Measurements from ENCODE around the gene KCNK1.

Gene KCNK1

DNA sequence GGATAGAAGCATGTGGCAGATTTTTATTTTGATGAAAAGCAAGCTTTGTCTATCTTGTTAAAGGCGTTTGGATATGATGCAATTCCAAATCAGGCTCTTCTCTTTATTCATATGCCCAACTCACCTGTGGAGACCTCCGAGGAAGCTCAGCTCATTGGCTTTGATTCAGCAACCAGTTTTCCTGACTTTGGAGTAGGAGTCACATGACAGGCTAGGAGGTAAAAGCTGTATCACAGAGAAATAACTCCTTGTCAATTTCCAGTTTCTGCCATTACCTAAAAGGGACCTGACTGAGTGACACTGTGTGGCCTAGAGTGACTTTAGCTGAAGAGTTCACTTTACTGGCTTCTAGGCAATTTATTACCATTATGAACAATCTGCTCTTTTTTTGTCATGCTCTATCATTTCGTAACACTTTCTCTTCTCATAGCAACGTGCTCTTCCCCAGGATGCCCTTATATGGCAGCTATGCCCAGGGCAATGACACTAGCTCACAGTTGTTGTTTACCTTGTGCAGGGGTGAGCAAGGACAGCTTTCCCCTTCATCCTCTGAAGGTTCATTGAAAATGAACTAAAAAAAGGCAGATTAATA is 107.2 kb downstream of the KCNK1 start:
- no peak for DNase-seq (ENCODE audit: low read depth, low spot score)

More for the DNA sequence above, 107.2 kb downstream of the KCNK1 start:
- no peak overlapping the region for H3K4me3 ChIP-seq (ENCODE audit: low read length)

Measured in Jurkat, Clone E6-1 (cell line).